Naive B cell (primary cell): ENCODE measurements around the gene MYMX. TPM values are rescaled to one million over a fixed set of nuclear protein-coding genes. Genes with fewer than 3 reads are reported as not detected.

Experiments used
- ATAC-seq, 2 donors: fragments of 150-1000 bp; cut with Tn5 transposase; 2 replicates each; pipeline ENCODE4 v1.10.0; 2021; ENCODE audit warnings: low read depth in 2 of 2, mild to moderate bottlenecking in 2 of 2, moderate library complexity in 2 of 2
- DNase-seq: peaks from one replicate; pipeline ENCODE4 v3.0.0; 2022
- H3K27ac Mint-ChIP-seq, 6 donors: one replicate each; pipeline ENCODE4 v1.8.0; 2020 to 2022; ENCODE audit warnings: mild to moderate bottlenecking in 6 of 6, mixed read lengths in 6 of 6, moderate library complexity in 5 of 6, inconsistent platforms in 2 of 6
- H3K27me3 Mint-ChIP-seq, 3 donors: one replicate each; pipeline ENCODE4 v1.8.0; 2021 to 2022; ENCODE audit warnings: mixed read lengths in 3 of 3, mild to moderate bottlenecking in 1 of 3
- H3K36me3 Mint-ChIP-seq, 2 donors: one replicate each; pipeline ENCODE4 v1.8.0; 2020 to 2022; ENCODE audit warnings: mixed read lengths in 2 of 2, inconsistent platforms in 1 of 2, mild to moderate bottlenecking in 1 of 2
- H3K4me1 Mint-ChIP-seq, 3 donors: one replicate each; pipeline ENCODE4 v1.8.0; 2020 to 2022; ENCODE audit warnings: mixed read lengths in 3 of 3, inconsistent platforms in 1 of 3, mild to moderate bottlenecking in 1 of 3, moderate library complexity in 1 of 3
- H3K4me3 Mint-ChIP-seq, 8 donors: one replicate each; pipeline ENCODE4 v1.8.0; 2020 to 2022; ENCODE audit warnings: mild to moderate bottlenecking in 8 of 8, mixed read lengths in 8 of 8, moderate library complexity in 8 of 8, inconsistent platforms in 2 of 8
- H3K9me3 Mint-ChIP-seq, 7 donors: one replicate each; pipeline ENCODE4 v1.8.0; 2020 to 2022; ENCODE audit warnings: mixed read lengths in 7 of 7, mild to moderate bottlenecking in 5 of 7, inconsistent platforms in 2 of 7, moderate library complexity in 1 of 7
- polyA plus RNA-seq, 6 donors: library from polyadenylated mRNA; unstranded; fragments of 300-500 nt; fragmentation: Illumina TruSeq; gene quantifications; one replicate each; pipeline ENCODE4 v1.2.3, GENCODE V29; 2021; ENCODE audit warnings: low read depth in 6 of 6

MYMX gene
- polyA plus RNA-seq, 6 donors from 2014 or later, result not detected

- Mint-ChIP-seq H3K36me3 (peaks cover 0 to 18% of the 10 kb centered on the region in 2 donors), H3K4me1 (peaks cover 51 to 80% (median 79%) of the 10 kb centered on the region in 3 donors), H3K27ac (peak overlapping the region; percentile 100), H3K4me3 (peak overlapping the region; percentile 92 to 100 (median 99)), H3K9me3 (peaks cover 0 to 2% (median 0%) of the 10 kb centered on the region in 7 donors), H3K27me3 (peaks cover 0 to 8% (median 3%) of the 10 kb centered on the region in 3 donors)
- ATAC-seq (peak; percentile 65 to 69), DNase-seq (peak; percentile 88)
These were observed 47.7 kb downstream of the MYMX start for GRCh38 chr6:44264154-44265006.

DNA sequence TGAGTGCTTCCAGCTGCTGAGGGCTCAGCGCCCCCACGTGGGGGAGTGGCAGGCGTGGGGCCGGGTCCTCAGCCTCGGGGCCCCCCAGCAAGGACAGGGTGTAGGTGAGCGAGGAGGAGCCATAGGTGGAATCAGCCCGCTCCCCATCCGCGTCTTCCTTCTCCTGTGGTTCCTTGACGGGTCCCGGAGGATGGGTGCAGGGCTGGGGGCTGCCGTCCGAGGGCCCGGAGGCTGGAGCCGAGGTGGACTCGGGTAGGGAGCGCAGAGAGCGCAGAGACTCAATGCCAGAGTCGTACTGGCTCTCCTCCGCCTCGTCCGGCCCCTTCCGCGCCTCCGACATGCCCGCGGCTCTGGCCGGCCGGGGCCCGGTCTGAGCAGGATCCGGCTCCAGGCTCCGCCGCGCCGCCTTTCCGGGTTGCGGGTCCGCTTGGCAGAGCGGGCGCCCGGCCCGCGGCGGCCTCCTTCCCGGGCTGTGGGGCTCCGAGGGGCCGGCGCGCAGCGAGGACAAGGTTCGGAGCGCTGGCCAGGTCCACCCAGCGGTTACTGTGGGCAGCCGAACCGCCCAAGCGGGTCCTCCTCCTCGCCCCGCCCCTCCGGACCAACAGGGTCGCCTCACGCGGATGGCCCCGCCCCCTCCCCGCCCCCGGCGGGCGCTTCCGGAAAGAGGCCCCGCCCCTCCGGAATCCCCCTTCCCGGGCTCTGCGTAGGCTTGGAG is 48.4 kb downstream of the MYMX start, which contains the start of gene NFKBIE:
Gene NFKBIE (minus strand): TSS at position 545 of the 715 bp plus-strand sequence. CDS start 205 bp downstream, at position 340.
- Mint-ChIP-seq H3K4me1 (peaks cover 53 to 83% (median 80%) of the 10 kb centered on the region in 3 donors), H3K4me3 (peak within 1 kb of the TSS; percentile 92 to 100 (median 99)), H3K27ac (peak within 1 kb of the TSS; percentile 100), H3K27me3 (peaks cover 5 to 13% (median 6%) of the 10 kb centered on the region in 3 donors), H3K9me3 (peaks cover 0 to 2% (median 0%) of the 10 kb centered on the region in 7 donors), H3K36me3 (peaks cover 0 to 18% of the 10 kb centered on the region in 2 donors)
- DNase-seq (peak; percentile 95), ATAC-seq (peak; percentile 48 to 55)

DNA sequence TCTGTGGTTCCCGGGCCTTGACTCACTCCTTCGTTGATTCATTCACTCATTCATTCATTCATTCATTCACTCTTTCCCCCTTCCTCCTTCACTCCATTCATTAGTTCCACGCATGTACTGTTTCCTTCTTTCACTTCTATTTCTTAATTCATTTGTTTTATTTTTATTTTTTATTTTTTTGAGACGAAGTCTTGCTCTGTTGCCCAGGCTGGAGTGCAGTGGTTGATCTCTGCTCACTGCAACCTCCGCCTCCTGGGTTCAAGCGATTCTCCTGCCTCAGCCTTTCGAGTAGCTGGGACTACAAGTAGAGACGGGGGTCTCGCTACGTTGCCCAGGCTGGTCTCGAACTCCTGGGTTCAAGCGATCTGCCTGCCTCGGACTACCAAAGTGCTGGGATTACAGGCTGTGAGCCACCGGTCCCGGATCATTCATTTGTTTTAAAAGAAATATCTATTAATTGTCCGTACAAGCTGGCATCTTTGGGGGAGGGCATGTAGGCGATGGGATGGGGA is 49.1 kb downstream of the MYMX start:
- peaks cover 0 to 16% of the 10 kb centered on the region in 2 donors for H3K36me3 Mint-ChIP-seq
- ATAC-seq, result no peak
- H3K9me3 Mint-ChIP-seq, result peaks cover 0 to 1% (median 0%) of the 10 kb centered on the region in 7 donors
- peak overlapping the region; percentile 93 to 100 (median 100) for H3K27ac Mint-ChIP-seq
- H3K4me1 Mint-ChIP-seq, result peaks cover 48 to 78% (median 74%) of the 10 kb centered on the region in 3 donors
- peaks cover 5 to 14% (median 7%) of the 10 kb centered on the region in 3 donors for H3K27me3 Mint-ChIP-seq
- no peak for DNase-seq
- H3K4me3 Mint-ChIP-seq, result peak overlapping the region; percentile 92 to 100 (median 99)

- DNase-seq, result peak; percentile 65
- H3K4me1 Mint-ChIP-seq, result peaks cover 47 to 72% (median 72%) of the 10 kb centered on the region in 3 donors
- peaks cover 5 to 19% (median 13%) of the 10 kb centered on the region in 3 donors for H3K27me3 Mint-ChIP-seq
- H3K27ac Mint-ChIP-seq, result peak overlapping the region; percentile 93 to 100 (median 100)
- no peaks in the 10 kb centered on the region for H3K9me3 Mint-ChIP-seq
- peak; percentile 9 to 11 for ATAC-seq
- H3K4me3 Mint-ChIP-seq, result peak overlapping the region; percentile 92 to 100 (median 99)
- peaks cover 0 to 11% of the 10 kb centered on the region in 2 donors for H3K36me3 Mint-ChIP-seq
These were observed 49.6 kb downstream of the MYMX start for GRCh38 chr6:44266347-44266746.

GRCh38 chr6:44267252-44267651 is 50.5 kb downstream of the MYMX start:
- H3K27ac Mint-ChIP-seq, result peak overlapping the region in 4 of 6 donors; percentile 79 to 100 (median 98)
- H3K27me3 Mint-ChIP-seq, result peaks cover 12 to 28% (median 22%) of the 10 kb centered on the region in 3 donors
- H3K36me3 Mint-ChIP-seq, result peaks cover 0 to 10% of the 10 kb centered on the region in 2 donors
- ATAC-seq (no peak), DNase-seq (no peak)
- no peaks in the 10 kb centered on the region for H3K9me3 Mint-ChIP-seq
- peaks cover 51 to 63% (median 63%) of the 10 kb centered on the region in 3 donors for H3K4me1 Mint-ChIP-seq
- peak overlapping the region in 4 of 8 donors; percentile 42 to 100 (median 96) for H3K4me3 Mint-ChIP-seq

Other genes with a start within 250 kb of the MYMX start
- 10 to 100 TPM; 68.2 to 99.9 (median 85.0) TPM for gene MRPL14, start 89.5 kb upstream of the MYMX start, polyA plus RNA-seq
- 1 to 10 TPM in 1 of 6 donors, under 1 TPM in 4, not detected in 1; 0.38 to 1.6 (median 0.50) TPM for gene TMEM63B, start 89.4 kb upstream of the MYMX start, polyA plus RNA-seq
- not detected for gene CAPN11, start 58.1 kb upstream of the MYMX start, polyA plus RNA-seq
- gene SLC29A1, start 6.7 kb downstream of the MYMX start, polyA plus RNA-seq, result 1 to 10 TPM in 3 of 6 donors, under 1 TPM in 3; 0.15 to 3.1 (median 0.99) TPM
- 100 to 1,000 TPM; 420 to 486 (median 447) TPM for gene HSP90AB1, start 30.2 kb downstream of the MYMX start, polyA plus RNA-seq
- gene SLC35B2, start 40.6 kb downstream of the MYMX start, polyA plus RNA-seq, result 10 to 100 TPM; 24.2 to 38.6 (median 27.2) TPM
- 10 to 100 TPM; 22.1 to 30.8 (median 27.9) TPM for gene NFKBIE, start 48.6 kb downstream of the MYMX start, polyA plus RNA-seq
- gene TMEM151B, start 53.5 kb downstream of the MYMX start, polyA plus RNA-seq, result not detected
- 10 to 100 TPM in 1 of 6 donors, 1 to 10 TPM in 5; 5.6 to 12.8 (median 7.8) TPM for gene AARS2, start 96.4 kb downstream of the MYMX start, polyA plus RNA-seq
- not detected for gene SPATS1, start 125.7 kb downstream of the MYMX start, polyA plus RNA-seq
- 10 to 100 TPM in 5 of 6 donors, 1 to 10 TPM in 1; 7.8 to 20.8 (median 17.0) TPM for gene CDC5L, start 170.8 kb downstream of the MYMX start, polyA plus RNA-seq